Glomerular visceral epithelial cell (primary cell): ENCODE data around the gene EFS.
"Not testable (repeated sequence)": the region's sequence is repeated elsewhere in the genome, so short reads cannot be mapped to it uniquely, and the experiment has no call there.

ENCODE experiments used
- DNase-seq: peaks from one replicate; pipeline ENCODE4 v3.0.0-alpha.2; 2016; ENCODE audit errors: extremely low spot score

Gene EFS

DNA sequence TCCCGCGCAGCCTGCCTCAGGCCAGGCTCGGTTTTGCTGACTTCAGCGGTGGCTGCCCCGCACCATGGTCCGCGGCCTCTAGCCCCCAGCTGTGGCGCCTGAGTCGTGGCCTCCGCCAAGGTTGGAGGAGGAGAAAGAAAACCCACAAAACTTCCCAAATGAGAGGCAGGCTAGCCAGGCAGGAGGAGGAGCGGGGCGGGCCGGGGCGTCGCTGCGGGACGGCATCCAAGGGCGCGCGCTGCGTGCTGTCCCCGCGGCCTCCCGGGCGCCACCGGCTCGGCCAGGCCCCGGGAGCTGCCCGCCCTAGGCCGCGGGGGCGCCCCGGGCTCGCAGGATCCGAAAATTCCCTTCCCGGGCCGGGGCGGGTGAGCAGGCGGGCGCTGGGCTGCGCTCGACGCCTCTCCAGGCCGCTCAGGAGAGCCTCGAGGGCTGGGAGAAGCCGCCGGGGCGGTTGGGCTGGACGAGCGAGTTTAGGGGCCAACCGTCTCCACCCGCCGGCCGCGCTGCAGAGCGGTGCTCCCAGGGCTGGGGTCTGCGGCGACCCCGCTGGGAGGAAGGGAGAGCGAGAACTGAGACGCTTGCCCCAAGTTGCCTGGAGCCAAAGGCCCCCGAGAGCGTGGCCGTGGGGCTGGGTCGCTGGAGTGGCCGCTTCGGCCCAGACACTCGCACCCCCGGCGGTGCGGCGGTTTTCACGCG is at the start of gene EFS:
Gene EFS, minus strand, starts transcription at position 137 of the 696 bp plus-strand sequence. CDS start 147 bp downstream, outside the sequence.
- DNase-seq: no peak

GRCh38 chr14:23414254-23414653 is 49.3 kb upstream of the EFS start:
- no peak for DNase-seq

- DNase-seq: no peak
Observed at GRCh38 chr14:23413681-23414080, 48.7 kb upstream of the EFS start.

DNA sequence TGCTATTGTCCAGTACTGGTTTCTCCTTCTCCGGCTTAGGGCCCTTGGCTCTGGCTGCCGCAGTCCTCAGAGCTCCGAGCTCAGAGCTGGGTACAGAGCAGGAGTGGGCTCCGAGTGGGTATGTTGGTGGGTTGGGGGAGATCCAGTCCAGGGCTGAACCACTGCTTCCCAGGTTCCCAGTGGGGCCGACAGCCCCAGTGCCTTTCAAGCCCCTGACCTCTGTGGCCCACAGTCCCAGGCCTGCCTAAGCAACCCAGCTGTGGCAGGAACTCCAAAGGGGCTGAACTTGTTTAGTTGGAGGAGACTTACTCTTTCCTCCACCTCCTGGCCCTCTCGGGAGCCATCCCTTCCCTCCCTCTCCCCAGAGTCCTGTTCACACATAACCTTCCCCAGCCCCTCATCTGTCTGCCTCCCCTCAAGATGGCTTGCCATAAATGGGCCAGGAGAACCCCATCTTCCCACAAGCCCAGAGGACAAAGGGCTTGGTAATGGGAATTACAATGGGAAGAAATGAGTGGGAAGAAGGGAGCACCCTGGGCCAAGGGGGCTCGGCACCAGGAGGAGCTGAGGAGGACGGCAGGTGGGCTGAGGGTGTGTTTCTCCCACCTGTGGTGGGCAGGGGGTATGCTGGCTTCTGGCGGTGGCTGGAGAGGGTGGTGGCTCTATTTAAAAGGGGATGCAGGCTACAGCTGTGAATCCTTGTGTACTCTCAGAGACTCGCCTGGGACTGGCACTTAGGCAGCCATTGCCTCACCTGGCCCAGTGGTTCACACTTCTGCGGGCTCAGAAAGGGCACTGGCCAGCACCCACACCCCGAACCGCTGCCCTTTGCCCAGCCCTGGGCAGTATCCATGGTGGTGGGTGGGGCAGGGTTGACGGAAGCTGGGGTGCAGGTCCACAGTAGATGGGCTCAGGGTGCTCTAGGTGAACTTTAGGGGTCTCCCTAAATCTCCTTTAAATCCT is 46.9 kb upstream of the EFS start:
- no peak for DNase-seq

GRCh38 chr14:23409966-23410635 is 45.1 kb upstream of the EFS start:
- no peak for DNase-seq

GRCh38 chr14:23409475-23409874 is 44.5 kb upstream of the EFS start:
- no peak for DNase-seq

DNA sequence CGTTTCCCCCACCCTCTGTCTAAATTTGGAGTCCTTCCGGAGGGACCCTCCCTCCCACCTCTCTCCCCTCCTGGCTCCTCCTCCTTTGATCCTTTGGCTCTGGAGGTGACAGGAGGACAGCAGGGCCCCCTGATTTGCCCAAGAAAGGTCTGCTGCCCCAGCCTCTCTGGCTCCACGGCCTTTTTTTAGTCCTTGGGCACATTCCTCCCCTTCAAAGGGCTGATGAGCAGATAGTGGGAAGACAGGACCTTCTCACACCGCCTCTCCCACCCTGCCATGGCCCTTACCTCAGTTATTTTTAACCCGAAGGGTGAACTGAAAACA is 43.3 kb upstream of the EFS start:
- no peak for DNase-seq

GRCh38 chr14:23407516-23408306 is 42.7 kb upstream of the EFS start, which contains the start of gene MYH6:
TSS of gene MYH6 (minus strand) at chr14:23408273. CDS start at chr14:23407223, 1,050 bp downstream.
- DNase-seq: no peak

DNA sequence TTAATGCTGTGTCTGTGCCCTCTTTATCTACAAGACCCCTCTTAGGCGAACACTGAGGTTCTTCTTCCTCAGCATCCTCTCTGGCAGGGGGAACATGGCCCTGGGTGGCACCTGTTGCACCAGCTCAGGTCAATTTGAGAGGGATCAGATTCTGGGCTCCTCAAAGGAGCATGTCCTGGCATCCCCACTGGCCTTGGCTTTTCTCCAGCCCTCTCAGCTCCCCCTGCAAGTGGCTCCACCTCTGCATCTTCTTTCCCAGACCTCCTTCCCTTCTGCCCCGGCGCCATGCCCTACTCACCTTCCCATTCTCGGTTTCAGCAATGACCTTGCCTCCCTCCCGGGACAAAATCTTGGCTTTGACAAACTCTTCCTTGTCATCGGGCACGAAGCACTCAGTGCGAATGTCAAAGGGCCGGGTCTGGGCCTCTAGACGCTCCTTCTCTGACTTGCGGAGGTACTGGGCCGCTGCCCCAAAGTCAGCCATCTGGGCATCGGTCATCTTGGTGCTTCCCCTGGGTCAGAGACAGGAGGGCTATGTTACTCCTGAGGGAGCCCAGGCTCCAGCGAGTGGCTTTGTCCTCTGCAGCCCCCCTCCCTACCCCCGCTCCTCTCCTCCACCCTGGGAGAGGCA is 41.9 kb upstream of the EFS start:
- no peak for DNase-seq

DNA sequence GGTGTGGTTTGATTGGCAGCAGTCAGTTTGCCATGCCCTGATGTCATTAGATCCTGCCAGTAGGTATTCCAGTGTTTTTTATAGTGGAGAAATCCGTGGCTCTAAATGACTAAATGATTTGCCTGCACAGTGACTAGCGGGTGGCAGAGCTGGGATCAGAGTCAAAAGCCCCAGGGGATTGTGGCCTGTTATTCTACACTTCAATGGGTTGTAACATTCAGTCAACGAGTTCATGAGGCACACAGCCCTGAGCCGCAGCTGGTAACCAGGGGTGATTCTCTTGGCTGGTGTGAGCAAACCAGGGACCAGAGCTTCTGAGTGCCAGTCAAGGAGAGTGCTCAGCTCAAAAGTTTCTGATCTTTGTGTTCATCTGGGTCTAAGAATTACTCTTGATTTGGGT is 41.3 kb upstream of the EFS start:
- no peak for DNase-seq

GRCh38 chr14:23405516-23406025 is 40.6 kb upstream of the EFS start:
- no peak for DNase-seq

DNA sequence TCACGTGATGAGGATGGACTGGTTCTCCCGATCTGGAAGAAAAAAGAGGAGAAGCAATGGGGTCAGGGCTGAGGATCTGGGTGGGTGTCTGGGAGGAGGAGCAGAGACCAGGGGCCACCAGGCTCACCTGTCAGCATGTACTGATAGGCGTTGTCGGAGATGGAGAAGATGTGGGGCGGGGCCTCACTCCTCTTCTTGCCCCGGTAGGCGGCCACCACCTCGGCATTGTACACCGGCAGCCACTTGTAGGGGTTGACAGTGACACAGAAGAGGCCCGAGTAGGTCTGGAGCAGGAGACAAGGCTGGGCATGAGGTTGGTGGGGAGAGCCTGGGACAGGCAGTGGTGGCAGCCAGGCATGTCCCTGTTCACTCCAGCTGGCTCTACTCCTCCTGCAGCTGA is 40.1 kb upstream of the EFS start:
- no peak for DNase-seq

- DNase-seq: no peak
Observed at GRCh38 chr14:23404331-23404900, 39.4 kb upstream of the EFS start.

DNA sequence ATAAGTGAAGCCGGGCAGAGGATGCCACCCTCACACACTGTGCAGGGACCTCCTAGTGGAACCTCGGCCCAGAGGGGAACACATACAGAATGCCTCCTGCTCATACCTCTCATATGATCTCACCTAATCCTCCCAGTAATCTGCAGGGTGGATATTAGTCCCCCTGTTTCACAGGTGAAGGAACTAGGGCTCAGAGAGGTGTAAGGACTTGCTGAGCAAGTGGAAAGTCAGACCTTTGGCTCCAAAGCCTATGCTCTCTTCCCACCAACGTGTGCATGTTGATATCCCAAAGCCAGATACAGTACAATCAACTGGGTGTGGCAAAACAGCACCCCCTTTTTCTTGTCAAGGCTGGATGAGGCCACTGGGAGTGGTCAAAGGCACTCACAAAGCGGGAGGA is 38.9 kb upstream of the EFS start:
- DNase-seq: no peak

GRCh38 chr14:23403139-23403438 is 38.1 kb upstream of the EFS start:
- no peak for DNase-seq

DNA sequence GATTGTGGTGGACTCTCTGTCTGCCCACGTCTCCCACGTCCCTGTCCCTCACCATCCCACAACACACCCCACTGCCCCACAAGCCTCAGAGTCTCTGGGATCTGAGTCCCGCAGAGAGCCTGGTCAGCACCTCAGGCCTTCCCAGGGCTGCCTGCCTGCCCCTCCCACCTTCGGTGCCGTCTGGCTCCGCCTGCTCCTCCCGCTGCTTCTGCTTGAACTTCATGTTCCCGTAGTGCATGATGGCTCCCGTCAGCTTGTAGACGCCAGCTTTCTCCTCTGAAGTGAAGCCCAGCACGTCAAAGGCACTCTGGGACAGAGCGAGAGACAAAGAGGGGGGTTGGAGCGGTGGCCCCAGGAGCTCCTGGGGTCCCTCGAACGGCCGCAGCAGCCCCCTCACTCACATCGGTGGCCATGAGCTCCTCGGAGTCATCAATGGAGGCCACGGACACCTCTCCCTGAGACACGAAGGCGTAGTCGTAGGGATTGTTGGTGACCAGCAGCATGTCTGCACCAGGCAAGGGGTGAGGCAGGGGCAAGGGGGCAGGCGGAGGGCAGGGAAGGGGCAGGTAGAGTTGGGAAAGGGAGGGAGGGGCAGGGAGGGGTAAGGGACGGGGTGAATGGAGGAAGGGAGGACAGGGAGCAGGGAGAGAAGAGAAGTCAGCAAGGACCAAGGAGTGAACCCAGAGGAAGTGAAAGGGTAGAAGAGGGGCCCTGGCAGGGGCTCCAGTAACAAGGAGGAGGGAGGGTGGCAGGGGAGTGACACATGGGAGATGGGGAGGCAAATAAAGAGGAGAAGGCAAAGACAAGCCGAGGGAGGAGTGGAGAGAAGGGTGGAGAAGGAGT is 37.5 kb upstream of the EFS start:
- DNase-seq: no peak

DNA sequence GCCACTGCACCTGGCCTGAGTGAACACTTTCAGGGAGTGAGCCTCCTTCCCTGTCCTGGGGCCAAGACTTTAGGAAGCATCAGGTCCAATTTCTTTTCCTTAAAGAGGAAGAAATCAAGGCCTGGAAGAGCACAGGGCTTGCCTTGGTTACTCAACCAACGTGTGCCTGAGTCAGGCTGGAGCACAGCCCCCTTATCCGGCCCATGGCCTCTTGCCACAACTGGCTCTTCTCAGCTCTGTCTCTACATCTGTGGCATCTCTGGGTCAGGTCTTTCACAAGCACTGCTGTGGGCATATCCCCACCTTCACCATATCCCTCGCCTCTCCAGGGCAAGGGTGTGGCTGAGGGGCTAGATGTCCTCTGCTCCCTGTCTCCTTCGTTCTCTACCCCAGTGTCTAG is 36.3 kb upstream of the EFS start:
- DNase-seq: no peak

- DNase-seq: not testable (repeated sequence)
Observed at GRCh38 chr14:23400496-23401149, 35.7 kb upstream of the EFS start.

DNA sequence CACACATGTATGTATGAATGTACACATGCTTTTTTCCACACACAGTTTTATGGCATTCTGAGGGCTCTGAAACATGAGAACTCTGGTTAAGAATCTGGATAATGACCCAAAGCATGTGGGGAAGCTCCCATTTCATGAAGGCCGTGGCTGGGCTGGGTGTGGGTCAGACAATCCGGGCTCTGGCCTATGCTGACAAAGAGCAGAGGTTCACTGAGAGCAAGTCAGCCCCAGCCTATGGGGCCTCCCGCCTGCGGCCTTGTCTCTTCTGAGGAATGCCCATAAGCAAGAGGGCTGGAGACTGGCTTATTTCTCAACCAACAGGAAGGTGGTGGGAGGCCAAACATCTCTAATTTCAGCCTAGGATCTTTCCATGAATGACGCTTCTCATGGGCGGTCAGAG is 34.6 kb upstream of the EFS start:
- no peak for DNase-seq
